HG03103 (cell line): Measurements from ENCODE around the gene CTSW.

Source experiments
- ATAC-seq: cut with Tn5 transposase; IDR thresholded peaks from one replicate; pipeline ENCODE4 v1.9.1; 2021; ENCODE audit warnings: low read depth; ENCODE audit not compliant: unreplicated experiment

CTSW gene

GRCh38 chr11:65899356-65900124 is 19.9 kb downstream of the CTSW start:
- ATAC-seq, result no peak

- peak; percentile 43 for ATAC-seq
These were observed 20.7 kb downstream of the CTSW start, which contains the start of gene FOSL1 for GRCh38 chr11:65900125-65900898. Gene FOSL1 (minus strand): TSS chr11:65900388. CDS start chr11:65900339, 49 bp downstream.

GRCh38 chr11:65900899-65901180 is 21.2 kb downstream of the CTSW start:
- no peak for ATAC-seq

GRCh38 chr11:65903068-65903481 is 23.4 kb downstream of the CTSW start:
- ATAC-seq, result no peak

- ATAC-seq, result no peak
These were observed 24.1 kb downstream of the CTSW start for GRCh38 chr11:65903715-65904114.

GRCh38 chr11:65906602-65907001 is 27.0 kb downstream of the CTSW start:
- ATAC-seq, result no peak

GRCh38 chr11:65907878-65908277 is 28.2 kb downstream of the CTSW start:
- no peak for ATAC-seq

- no peak for ATAC-seq
These were observed 32.3 kb downstream of the CTSW start for GRCh38 chr11:65911682-65912568.

GRCh38 chr11:65912845-65913244 is 33.2 kb downstream of the CTSW start:
- no peak for ATAC-seq

- no peak for ATAC-seq
These were observed 35.6 kb downstream of the CTSW start for GRCh38 chr11:65915101-65915820.

- ATAC-seq, result no peak
These were observed 36.2 kb downstream of the CTSW start for GRCh38 chr11:65915821-65916251.

- no peak for ATAC-seq
These were observed 36.8 kb downstream of the CTSW start for GRCh38 chr11:65916391-65916790.

- ATAC-seq, result no peak
These were observed 37.4 kb downstream of the CTSW start for GRCh38 chr11:65917077-65917433.

- ATAC-seq, result no peak
These were observed 38.0 kb downstream of the CTSW start for GRCh38 chr11:65917434-65918210.

GRCh38 chr11:65918211-65919140 is 38.8 kb downstream of the CTSW start, which contains the start of gene C11orf68:
Gene C11orf68 (minus strand): TSS chr11:65919062. CDS start chr11:65919031, 31 bp downstream.
- peak; percentile 51 for ATAC-seq

- ATAC-seq, result peak; percentile 80
These were observed 39.5 kb downstream of the CTSW start, which contains the start of gene DRAP1 for GRCh38 chr11:65919141-65919572. Gene DRAP1 (plus strand): TSS chr11:65919426. CDS start chr11:65919502, 76 bp downstream.

GRCh38 chr11:65919573-65920371 is 40.1 kb downstream of the CTSW start:
- peak; percentile 23 for ATAC-seq
